ENCODE measurements around the gene OR7G1.

GRCh38 chr19:9151367-9151766, 35.8 kb upstream of the OR7G1 start:
- TF ChIP-seq CEBPB (IDR thresholded peaks at IDR 0.05), result no peak
- TF ChIP-seq FOXM1 (IDR thresholded peaks at IDR 0.05; ENCODE audit: borderline replicate concordance, low read depth), result no peak
- no peak for TF ChIP-seq REST (IDR thresholded peaks at IDR 0.05; ENCODE audit: low read depth)
- no peak for TF ChIP-seq TAF1 (IDR thresholded peaks at IDR 0.05; ENCODE audit: low read depth)
- TF ChIP-seq CREB1 (IDR thresholded peaks at IDR 0.05; ENCODE audit: low read depth), result no peak
- no peak for TF ChIP-seq YY1 (IDR thresholded peaks at IDR 0.05; ENCODE audit: low read depth)
- TF ChIP-seq TEAD4 (IDR thresholded peaks at IDR 0.05), result no peak
- no peak for TF ChIP-seq RAD21 (IDR thresholded peaks at IDR 0.05; ENCODE audit: low read depth)
- no peak for TF ChIP-seq MAX (IDR thresholded peaks at IDR 0.05)
- no peak for TF ChIP-seq TCF12 (IDR thresholded peaks at IDR 0.05; ENCODE audit: low read depth)
- no peak for TF ChIP-seq EP300 (IDR thresholded peaks at IDR 0.05; ENCODE audit: borderline replicate concordance)
- no peak for TF ChIP-seq NFIC (IDR thresholded peaks at IDR 0.05)
- no peak for TF ChIP-seq EGR1 (IDR thresholded peaks at IDR 0.05)

Measured in Ishikawa (cell line).